Stimulated activated CD8-positive, alpha-beta memory T cell treated with anti-CD3 and anti-CD28 coated beads, Interleukin-4, amount 100 ng/mL, for 1 hour (primary cell): ENCODE results near the gene TCEAL4.

Experiments used
- DNase-seq, 2 donors: peaks; one replicate each; pipeline ENCODE4 v3.0.0-alpha.2; 2020; ENCODE audit warnings: low read depth in 2 of 2, low spot score in 1 of 2

Gene TCEAL4

DNA sequence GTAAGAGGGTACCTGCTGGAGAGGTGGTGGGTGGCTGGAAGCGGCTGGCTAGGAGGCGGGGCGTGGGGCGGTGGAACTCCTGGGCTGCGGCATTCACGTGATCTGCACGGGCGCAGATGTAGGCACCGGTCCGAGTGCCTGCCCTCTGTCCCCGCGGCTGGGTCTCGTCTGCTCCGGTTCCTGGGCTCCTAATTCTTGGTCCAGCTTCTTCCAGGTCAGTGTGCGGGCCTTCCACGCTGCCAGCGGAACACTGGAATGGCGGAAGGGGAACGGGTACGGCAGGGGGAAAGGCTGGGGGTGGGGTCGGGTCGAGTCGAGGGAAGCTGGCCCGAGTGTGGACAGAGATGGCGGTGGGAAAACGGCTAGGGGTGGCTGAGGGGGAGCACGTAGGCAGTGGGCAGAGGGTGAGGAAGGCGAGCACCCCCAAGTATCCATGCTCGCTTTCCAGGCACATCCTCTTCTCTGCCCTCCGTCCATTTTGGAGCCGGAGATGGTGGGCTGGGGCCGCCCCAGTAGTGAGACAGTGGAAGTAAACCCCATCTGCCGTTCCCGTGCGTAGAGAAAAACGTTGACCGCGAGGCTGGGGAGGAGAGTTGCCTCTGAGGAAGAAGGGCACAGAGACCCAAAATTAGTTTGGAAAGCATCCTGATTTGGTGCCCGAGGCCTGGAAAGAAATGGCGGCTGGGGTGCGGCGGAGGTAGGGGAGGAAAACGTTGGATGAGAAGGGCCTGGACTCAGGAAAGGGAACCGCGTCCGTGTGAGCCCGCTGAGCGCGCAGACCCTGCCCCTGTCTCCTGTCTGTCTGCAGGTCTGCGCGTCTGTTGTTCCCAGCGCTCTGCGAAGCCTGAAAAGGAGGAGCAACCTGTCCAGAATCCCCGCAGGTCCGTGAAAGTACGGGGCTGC is at the start of gene TCEAL4:
Gene TCEAL4 (plus strand): TSS at position 105 of the 903 bp plus-strand sequence. CDS start 1,161 bp downstream, outside the sequence.
- DNase-seq, result no peak

DNA sequence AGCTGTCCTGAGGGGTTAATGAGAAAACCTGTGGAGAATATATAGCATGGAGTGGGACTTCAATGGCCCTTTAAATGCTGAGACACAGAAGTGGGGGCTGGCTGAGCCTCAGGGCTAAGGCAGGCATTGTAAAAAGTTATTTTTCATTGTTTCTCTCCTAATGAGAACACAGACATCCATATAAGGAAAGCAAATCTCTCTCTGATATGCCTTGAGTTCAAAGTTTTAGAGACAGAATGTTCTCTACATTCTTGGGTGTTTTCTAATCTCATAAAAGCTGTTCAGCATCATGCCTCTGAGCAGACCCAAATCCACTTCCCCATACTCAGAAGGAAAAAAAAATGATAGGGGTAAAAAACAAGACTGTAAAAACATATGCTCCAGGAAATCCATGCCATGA is 49.2 kb upstream of the TCEAL4 start:
- DNase-seq, result no peak

DNA sequence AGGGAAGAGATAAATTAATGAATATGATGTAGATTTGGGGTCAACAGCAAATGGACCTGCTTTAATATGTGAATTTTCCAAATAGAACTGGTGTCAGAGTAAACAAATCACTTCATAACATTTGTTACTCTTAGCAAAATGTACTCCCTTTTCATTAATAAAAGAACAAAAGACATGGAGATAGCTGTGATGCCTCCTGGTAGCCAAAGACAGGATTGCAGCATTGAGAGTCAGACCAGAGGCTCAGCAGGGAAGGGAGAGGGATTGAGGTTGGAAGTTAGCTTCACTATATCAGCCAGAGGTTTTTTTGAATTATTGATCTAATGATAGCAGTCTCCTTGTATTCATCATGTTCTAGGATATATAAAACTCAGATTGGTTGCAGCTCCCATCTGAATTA is 48.6 kb upstream of the TCEAL4 start:
- DNase-seq, result no peak

DNA sequence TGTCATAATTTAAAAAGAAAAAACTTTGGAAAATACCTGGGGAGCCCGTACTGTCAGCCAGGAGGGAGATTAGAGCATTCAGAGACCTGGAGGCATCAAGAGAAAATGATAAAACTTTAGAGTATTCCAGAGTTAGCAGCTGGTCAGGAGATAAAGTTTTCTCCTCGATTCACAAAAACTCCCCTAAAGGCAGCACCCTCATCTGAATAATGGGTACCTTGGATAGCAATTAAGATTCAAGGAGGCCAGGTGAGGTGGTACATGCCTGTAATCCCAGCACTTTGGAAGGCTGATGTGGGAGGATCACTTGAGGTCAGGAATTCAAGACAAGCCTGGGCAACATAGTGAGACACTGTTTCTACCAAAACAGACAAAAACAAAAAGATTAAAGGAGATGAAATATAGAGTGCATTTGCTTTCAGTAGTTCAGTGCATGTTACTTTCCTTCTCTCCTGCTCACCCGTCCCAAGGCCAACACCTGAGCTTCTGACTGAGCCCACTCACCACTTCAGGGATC is 47.4 kb upstream of the TCEAL4 start:
- no peak for DNase-seq

DNA sequence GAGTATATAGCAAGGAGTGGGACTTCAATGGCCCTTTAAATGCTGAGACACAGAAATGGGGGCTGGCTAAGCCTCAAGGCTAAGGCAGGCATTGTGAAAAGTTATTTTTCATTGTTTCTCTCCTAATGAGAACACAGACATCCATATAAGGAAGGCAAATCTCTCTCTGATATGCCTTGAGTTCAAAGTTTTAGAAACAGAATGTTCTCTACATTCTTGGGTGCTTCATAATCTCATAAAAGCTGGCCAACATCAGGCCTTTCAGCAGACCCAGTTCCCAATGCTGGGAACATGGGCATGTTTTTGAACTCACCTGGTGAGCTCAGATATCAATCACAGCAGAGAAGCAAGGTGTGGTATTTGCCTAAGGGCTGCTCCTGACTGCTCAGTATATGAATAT is 46.6 kb upstream of the TCEAL4 start:
- DNase-seq, result no peak

DNA sequence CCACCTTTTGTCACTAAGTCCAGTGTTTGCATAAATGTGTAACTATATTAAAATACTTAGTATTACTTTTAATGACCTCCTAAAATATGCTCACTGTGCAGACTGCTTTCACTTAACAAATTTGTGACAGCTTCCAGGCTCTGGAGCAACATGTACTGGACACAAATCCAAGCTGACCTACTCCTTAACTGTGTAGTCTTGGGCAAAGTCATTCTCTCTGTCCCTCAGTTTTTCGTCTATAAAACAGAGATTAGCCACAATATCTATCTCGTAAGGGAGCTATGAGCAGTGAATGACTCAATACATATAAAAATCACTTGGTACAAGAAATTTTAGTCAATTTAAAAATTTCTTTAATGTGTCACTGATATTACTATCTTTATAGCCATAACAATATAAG is 45.6 kb upstream of the TCEAL4 start:
- DNase-seq, result no peak

DNA sequence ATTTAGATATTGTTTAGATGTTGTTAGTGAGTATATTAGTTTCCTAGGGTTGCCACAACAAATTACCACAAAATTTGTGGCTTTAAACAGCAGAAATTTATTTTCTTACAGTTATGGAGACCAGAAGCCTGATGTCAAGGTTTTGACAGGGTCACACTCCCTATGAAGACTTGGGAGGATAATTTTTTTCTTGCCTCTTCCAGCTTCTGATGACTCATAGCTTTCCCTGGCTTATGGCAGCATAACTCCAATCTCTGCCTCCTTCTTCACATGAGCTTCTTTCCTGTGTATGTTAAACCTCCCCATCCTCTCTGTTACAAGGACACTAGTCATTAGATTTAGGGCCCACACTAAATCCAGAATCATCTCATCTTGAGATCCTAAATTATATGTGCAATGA is 45.2 kb upstream of the TCEAL4 start:
- DNase-seq, result no peak

DNA sequence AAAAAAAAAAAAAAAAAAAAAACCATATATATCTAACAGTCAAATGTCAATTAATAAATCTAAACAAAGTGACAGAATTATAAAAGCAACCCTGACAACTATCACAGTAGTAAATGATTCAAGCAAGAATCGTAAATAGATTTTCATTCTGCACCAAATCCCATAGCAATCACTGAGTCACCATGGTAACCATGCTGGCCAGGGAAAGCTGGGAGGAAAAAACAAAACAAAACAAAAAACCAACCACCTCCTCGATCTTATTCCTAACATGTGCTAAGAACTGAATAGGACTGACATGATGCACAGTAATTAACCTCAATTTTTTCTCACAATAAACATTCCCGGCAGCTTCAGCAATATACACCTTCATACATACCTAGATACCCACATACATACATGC is 35.4 kb upstream of the TCEAL4 start:
- no peak for DNase-seq

DNA sequence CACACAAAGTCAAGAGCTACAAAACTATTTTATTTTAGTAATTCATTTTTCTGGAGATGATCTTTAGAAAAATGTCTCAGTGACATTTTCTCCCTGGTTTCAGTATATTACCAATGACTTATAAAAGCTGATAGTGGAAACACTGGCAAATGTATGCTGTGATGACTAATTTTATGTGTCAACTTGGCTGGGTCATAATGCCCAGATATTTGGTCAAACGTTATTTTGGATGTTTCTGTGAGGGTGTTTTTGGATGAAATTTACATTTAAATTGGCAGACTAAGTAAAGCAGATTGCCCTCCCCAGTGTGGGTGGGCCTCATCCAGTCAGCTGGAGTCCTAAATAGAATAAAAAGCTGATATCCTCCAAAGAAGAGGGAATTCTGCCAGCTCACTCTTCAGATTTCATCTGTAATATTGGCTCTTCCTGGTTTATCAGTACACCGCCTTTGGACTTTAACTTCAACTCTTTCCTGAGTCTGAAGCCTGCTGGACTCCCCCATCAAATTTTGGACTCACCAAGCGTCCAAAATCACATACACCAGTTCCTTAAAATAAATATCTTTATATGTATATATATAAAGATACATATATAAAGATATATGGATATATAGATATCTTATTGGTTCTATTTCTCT is 34.8 kb upstream of the TCEAL4 start:
- DNase-seq, result no peak

DNA sequence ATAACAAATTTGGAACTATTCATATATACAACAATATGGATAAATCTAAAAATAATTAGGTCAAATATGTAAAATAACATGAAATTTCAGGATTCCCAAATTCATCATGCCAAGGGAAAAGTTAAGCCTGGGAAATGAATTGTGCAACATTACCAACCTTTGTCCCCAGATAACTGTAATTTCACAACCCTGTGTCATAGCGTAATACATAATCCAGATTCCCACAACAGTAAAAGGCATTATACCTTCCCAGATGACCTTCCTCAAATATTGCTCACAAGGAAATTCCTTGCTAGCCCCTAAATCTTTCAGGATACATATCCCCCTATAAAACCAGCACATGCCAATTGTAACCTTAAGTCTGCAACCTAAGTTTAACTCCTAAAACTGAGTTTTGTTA is 33.1 kb upstream of the TCEAL4 start:
- no peak for DNase-seq

DNA sequence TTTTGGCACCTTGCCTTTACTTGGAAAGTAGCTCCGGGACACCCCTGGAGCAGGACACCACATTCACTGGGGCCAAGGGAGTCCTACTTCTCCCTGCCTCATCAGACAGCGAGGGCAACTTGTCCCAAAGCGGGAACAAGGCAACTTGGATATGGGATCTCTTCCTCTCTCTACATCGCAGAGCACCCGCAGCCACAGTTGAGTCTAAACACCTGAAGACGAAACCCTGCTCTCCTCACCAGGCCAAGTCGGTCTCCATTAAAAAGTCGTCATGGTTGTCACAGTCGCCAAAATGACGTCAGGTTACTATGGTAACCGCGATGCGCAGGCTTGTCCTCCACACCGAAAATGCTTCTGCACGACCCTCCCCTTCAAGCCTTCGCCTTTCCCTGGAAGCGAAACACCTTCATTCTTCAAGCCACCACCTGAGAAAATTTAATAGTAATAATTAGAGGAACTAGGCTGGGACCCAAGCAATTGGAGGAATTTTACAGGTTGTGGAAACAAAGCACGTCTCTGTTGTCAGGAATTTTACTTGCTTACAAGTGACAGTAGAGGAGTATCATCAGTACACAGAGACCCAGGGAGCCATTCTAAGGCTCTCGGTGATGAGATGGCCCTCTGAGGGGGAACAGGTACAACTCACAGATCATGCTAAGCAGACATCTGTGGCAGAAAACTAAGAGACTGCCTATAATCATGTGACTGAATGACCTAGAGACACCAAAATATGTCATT is 30.5 kb upstream of the TCEAL4 start:
- DNase-seq, result peak; percentile 17 to 23

DNA sequence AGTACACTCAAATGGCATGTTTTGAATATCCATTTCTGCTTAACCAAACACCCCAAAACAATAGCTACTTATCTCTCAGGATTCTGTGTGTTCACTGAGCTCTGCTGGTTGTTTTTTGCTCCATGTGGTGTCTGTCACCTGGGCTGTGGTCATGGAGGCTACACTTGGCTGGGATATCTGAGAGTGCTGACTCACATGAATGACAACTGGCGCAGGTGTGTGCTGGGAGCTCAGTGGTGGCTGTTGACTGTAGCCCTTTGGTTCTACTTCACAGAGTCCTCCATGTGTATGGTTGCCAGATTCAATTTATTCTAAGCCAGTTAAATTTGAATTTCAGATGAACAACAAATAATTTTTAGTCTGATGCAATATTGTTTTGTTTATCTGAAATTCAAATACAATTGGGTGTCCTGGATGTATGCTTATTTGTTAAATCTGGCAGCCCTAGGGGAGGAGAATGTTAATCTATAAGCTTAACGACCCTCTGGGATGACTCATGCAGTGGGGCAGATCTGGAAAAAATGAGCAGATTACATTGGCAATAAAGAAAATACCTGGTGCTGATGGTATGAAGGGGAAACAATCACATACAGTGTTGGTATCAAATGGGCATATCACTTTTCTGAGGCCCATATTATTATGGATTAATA is 28.2 kb upstream of the TCEAL4 start:
- no peak for DNase-seq

DNA sequence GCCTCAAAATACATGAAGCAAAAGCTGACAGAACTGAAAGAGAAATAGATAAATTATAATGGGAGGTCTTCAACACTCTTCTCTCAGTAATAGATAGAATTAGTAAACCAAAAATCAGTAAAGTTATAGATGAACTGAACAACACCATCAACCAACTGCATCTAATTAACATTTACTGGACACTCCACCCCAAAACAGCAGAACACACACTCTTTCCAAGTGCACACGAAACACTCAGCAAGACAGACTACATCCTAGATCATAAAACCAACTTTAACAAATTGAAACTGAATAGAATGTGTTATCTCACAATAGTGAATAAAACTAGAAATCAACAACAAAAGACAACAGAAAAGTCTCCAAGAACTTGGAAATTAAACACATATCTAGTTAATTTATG is 25.1 kb upstream of the TCEAL4 start:
- no peak for DNase-seq

DNA sequence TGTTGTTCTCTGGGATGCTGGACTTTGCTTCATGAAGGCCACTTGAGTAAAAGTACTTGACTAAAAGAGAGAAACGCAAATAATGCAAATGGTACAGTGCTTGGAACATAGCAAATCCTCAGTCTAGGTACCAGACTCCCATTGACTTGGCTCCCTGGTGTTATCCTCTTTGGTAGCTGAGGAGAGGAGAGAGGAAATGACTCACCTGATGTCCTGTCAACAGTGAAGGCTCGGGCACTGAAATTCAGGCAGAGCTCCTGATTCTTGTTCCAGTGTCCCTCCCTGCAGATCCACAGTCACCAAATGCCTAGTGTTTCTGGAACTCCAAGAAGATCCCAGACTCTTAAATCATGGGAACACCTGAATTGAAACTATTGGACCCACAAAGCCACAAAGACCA is 22.5 kb upstream of the TCEAL4 start:
- DNase-seq, result no peak

DNA sequence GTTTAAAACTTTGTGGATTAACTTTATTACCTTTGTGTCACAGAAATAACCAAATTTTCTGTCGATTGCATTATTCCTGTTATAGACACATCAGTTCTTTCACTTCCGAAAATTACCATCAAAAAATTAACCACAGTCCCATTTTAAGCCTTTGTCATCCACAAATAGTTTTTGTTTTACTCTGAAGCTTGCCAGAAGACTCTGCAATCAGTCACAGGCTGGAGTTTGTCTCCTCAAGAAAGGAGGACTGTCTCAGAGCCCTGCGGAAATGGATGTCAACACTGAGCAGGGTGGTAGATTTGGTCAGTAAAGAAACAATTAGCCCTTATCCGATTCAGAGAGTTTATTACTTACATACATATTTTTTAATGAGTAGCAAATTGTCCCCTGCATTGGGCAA is 20.1 kb upstream of the TCEAL4 start:
- no peak for DNase-seq

DNA sequence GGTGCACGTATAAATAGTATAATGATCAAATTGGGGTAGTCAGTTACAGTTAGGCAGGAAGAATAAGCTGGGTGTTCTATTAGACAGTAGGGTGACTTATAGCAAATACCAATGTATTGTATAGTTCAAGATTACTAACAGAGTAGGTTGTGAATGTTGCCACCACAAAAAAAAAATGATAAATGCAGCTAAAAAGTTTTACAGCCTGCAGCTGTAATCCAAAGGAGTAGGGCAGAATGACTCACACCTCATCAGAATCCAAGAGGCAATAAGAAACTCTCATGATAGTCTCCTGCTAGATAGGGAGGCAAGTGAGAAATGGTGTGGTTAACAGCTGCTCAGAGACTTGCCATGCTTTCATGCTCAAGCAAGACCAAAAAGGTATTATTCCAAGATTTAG is 19.6 kb upstream of the TCEAL4 start:
- no peak for DNase-seq

DNA sequence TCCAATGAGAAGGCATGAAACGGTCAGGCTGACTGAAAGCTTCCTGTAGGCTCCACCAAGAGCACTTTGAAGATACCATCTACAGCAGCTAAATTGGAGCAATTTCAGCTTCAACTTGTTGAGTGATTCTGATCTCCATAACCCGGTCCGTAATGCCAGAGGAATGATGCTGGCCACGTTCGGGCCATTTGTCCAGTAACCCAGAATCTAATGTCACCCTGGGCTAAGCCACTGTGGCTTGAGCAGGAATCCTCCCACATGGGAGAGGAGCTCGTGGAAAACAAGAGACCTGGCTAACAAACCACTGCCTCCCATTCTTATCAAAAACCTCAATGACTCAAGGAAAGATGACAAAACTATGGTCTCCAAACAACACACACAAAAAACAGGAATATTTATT is 14.2 kb upstream of the TCEAL4 start:
- no peak for DNase-seq

DNA sequence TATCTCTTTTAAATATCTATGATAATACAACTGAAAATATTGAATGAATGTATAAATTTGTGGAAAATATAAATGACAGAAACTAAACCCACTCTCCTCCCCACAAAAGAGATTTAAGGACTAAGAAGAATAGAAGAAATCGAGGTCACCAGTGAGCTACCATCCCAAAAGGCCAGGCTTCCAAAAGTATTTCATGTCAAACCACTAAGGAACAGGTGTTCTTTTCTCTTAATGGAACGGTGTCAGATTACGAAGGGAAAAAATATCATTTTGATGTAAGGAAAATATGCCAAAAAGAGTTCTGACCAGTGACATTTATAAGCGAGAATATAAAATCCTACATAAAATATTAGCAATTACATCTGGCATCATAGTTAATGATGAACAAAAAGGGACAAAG is 13.6 kb upstream of the TCEAL4 start:
- no peak for DNase-seq

DNA sequence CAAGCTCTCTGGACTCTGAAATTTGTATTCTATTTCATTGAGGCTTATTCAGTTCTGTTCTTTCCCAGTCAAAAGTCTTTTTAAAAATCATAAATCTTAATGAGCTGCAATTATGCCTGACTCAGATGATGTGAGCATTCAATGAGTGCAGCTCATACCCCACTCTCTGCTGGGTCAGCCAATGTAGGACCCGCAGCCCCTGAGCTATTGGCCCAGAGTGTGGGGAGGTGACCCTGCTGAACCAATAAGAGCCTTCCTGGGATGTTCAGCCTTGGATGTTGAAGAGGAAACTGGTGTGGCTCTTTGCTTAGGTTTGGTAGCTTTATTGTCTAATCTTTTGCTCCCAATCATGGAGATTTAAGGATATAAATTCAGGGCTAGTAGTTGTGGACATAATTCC is 12.1 kb upstream of the TCEAL4 start:
- no peak for DNase-seq

DNA sequence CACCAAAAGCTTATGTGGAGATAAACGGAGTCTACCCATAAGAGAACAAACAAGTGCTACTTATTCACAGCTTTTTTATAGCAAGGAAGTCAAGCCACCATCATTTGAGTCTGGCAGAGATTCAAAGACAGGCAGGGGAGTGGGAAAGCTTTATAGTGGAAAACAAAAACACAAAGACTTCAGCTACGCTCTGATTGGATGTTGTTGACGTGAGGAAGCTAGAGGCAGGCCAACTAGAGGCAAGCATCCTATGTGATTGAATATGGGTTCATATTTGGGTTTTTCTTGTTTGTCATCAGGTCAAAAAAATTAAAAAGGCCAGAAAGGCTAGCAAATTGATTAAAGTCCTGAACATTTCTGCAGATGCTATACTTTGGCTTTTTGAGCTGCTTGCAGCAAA is 719 bp upstream of the TCEAL4 start:
- DNase-seq, result no peak

DNA sequence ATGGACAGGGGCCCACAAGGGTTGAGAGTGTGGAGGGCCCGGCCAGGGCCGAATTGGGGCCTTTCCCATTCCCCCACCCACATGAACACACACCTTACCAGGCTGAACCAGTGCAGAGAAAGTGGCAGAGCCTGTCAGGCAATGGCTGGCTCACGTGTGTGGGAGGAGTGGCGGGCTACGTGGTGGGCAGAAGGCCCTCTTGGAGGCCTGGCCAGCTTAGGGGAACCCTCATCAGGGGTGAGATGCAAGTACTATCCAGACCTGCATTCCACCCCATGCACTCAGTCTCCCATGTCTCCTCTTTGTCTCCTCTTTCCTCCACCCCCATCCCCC is 965 bp downstream of the TCEAL4 start:
- DNase-seq, result no peak
